Sigmoid colon (tissue), 7 donors: ENCODE data around the gene GPA33. TPM values are rescaled to one million over a fixed set of nuclear protein-coding genes. Genes with fewer than 3 reads are reported as not detected.

Source experiments
- DNase-seq: peaks from one replicate; pipeline ENCODE4 v3.0.0-alpha.2; 2019
- H3K27ac ChIP-seq, 4 donors: fragments of 200-600 bp; sonication (generic); one replicate each; pipeline ENCODE4 v1.5.1; 2016 to 2019; ENCODE audit warnings: mild to moderate bottlenecking in 1 of 4
- H3K27me3 ChIP-seq, 3 donors: fragments of 200-600 bp; sonication (generic); one replicate each; pipeline ENCODE4 v1.5.1; 2019; ENCODE audit warnings: mild to moderate bottlenecking in 1 of 3
- H3K36me3 ChIP-seq, 4 donors: fragments of 200-600 bp; sonication (generic); one replicate each; pipeline ENCODE4 v1.5.1; 2016 to 2019
- H3K4me1 ChIP-seq, 4 donors: fragments of 200-600 bp; sonication (generic); one replicate each; pipeline ENCODE4 v1.5.1; 2017 to 2019
- H3K4me3 ChIP-seq, 4 donors: fragments of 200-600 bp; sonication (generic); one replicate each; pipeline ENCODE4 v1.5.1; 2017 to 2019; ENCODE audit warnings: mild to moderate bottlenecking in 2 of 4, moderate library complexity in 1 of 4
- H3K9me3 ChIP-seq, 4 donors: fragments of 200-600 bp in 3 of 4; sonication (generic) in 3 of 4; one replicate each; pipeline versions ENCODE4 v1.5.1 to v1.6.1; 2013 to 2019
- CTCF ChIP-seq, 4 experiments: fragments of 450-650 bp in 3 of 4; fragments of 200-600 bp in 1 of 4; IDR thresholded peaks; one replicate each; pipeline ENCODE4 v1.5.1; 2016 to 2019; ENCODE audit warnings: antibody characterized with exemption in 4 of 4, mild to moderate bottlenecking in 3 of 4, moderate library complexity in 2 of 4
- EP300 ChIP-seq, 4 donors: sonication (generic); formaldehyde crosslinking; IDR thresholded peaks; one replicate each; pipeline ENCODE4 v1.6.1; 2017; ENCODE audit warnings: antibody characterized with exemption in 4 of 4
- POLR2A ChIP-seq, 2 donors: fragments of 450-650 bp; IDR thresholded peaks; one replicate each; pipeline ENCODE4 v1.6.1; 2016; ENCODE audit warnings: antibody characterized with exemption in 2 of 2, mild to moderate bottlenecking in 2 of 2, moderate library complexity in 2 of 2
- POLR2AphosphoS5 ChIP-seq, 4 donors: sonication (generic); formaldehyde crosslinking; IDR thresholded peaks; one replicate each; pipeline ENCODE4 v1.6.1; 2017; ENCODE audit warnings: antibody characterized with exemption in 4 of 4
- WGBS, 2 donors: extraction: QIAGEN DNeasy Blood & Tissue Kit; methylation state at CpG; one replicate each; pipeline ENCODE4 v1.1.7; 2013; 5-methylcytosine and 5-hydroxymethylcytosine counted together
- intact Hi-C: fragments of 100-400 bp; cut with DNase I; formaldehyde crosslinking; loops from one replicate; pipeline ENCODE4 v1.15.1; 2023
- polyA plus RNA-seq, 3 donors: library from polyadenylated mRNA; stranded (reverse); fragments of 200-250 nt; gene quantifications; one replicate each; pipeline ENCODE4 v1.2.3, GENCODE V29; 2013
- total RNA-seq, 4 donors: library from RNA; depleted of rRNA; stranded (reverse); fragments of >200 nt; gene quantifications; one replicate each; pipeline ENCODE4 v1.1.0, GENCODE V29; 2016
- donor health status: healthy with polysubstance abuse.
- donor health status: Bipolar disorder and iron deficiency.
- donor health status: healthy.

The GPA33 gene
- total and polyA plus RNA-seq, 7 donors, result 0.28 to 363 (median 90.7) TPM; not detected in 2

GRCh38 chr1:167083066-167083665, 7.0 kb downstream of the GPA33 start:
- no peak overlapping the region for H3K4me3 ChIP-seq
- no peak for DNase-seq
- H3K4me1 ChIP-seq, result no peaks in the 10 kb centered on the region
- intact Hi-C loops, result no loop called here
- TF ChIP-seq POLR2A (IDR thresholded peaks at IDR 0.05) (peak in 1 of 2 donors; percentile 2), EP300 (IDR thresholded peaks at IDR 0.05) (no peak)
- H3K27me3 ChIP-seq, result peaks cover 0 to 10% (median 0%) of the 10 kb centered on the region in 3 donors
- H3K36me3 ChIP-seq, result no peaks in the 10 kb centered on the region
- WGBS, 2 donors, result 10 to 43% methylated on average over 6 of the region's 6 CpGs
- no peaks in the 10 kb centered on the region for H3K9me3 ChIP-seq
- peak overlapping the region in 1 of 4 donors; percentile 46 for H3K27ac ChIP-seq

- Histone ChIP-seq H3K4me1 (no peaks in the 10 kb centered on the region), H3K27me3 (peaks cover 0 to 10% (median 0%) of the 10 kb centered on the region in 3 donors), H3K9me3 (no peaks in the 10 kb centered on the region), H3K4me3 (no peak overlapping the region), H3K36me3 (no peaks in the 10 kb centered on the region), H3K27ac (no peak overlapping the region)
- peak in 1 of 2 donors; percentile 61 for TF ChIP-seq POLR2A (IDR thresholded peaks at IDR 0.05)
- TF ChIP-seq EP300 (IDR thresholded peaks at IDR 0.05), result no peak
- no peak for TF ChIP-seq CTCF (IDR thresholded peaks at IDR 0.05)
- no peak for TF ChIP-seq POLR2AphosphoS5 (IDR thresholded peaks at IDR 0.05)
- WGBS, 2 donors, result 13 to 66% methylated on average over 11 of the region's 11 CpGs
- intact Hi-C loops, result no loop called here
- DNase-seq, result no peak
Observed at GRCh38 chr1:167082511-167083027, 7.6 kb downstream of the GPA33 start.

GRCh38 chr1:167081594-167082156, 8.5 kb downstream of the GPA33 start:
- Histone ChIP-seq H3K4me3 (no peak overlapping the region), H3K9me3 (no peaks in the 10 kb centered on the region), H3K27me3 (peaks cover 0 to 10% (median 0%) of the 10 kb centered on the region in 3 donors), H3K4me1 (no peaks in the 10 kb centered on the region), H3K27ac (no peak overlapping the region), H3K36me3 (no peaks in the 10 kb centered on the region)
- intact Hi-C loops, result no loop called here
- 45 to 80% methylated on average over 8 of the region's 8 CpGs for whole genome bisulfite sequencing, 2 donors
- no peak for DNase-seq
- TF ChIP-seq CTCF (IDR thresholded peaks at IDR 0.05), result no peak
- no peak for TF ChIP-seq POLR2AphosphoS5 (IDR thresholded peaks at IDR 0.05)
- no peak for TF ChIP-seq EP300 (IDR thresholded peaks at IDR 0.05)
- TF ChIP-seq POLR2A (IDR thresholded peaks at IDR 0.05), result no peak

GRCh38 chr1:167077868-167078210, 12.3 kb downstream of the GPA33 start:
- DNase-seq, result no peak
- intact Hi-C loops, result no loop called here
- Histone ChIP-seq H3K4me1 (no peaks in the 10 kb centered on the region), H3K4me3 (no peak overlapping the region), H3K27ac (no peak overlapping the region), H3K9me3 (no peaks in the 10 kb centered on the region), H3K27me3 (peaks cover 0 to 10% (median 0%) of the 10 kb centered on the region in 3 donors), H3K36me3 (no peaks in the 10 kb centered on the region)
- TF ChIP-seq POLR2A (IDR thresholded peaks at IDR 0.05), result no peak
- TF ChIP-seq POLR2AphosphoS5 (IDR thresholded peaks at IDR 0.05), result no peak
- TF ChIP-seq EP300 (IDR thresholded peaks at IDR 0.05), result no peak
- no peak for TF ChIP-seq CTCF (IDR thresholded peaks at IDR 0.05)

- Histone ChIP-seq H3K27me3 (peaks cover 0 to 10% (median 0%) of the 10 kb centered on the region in 3 donors), H3K27ac (no peak overlapping the region), H3K36me3 (no peaks in the 10 kb centered on the region), H3K4me3 (no peak overlapping the region), H3K4me1 (no peaks in the 10 kb centered on the region), H3K9me3 (no peaks in the 10 kb centered on the region)
- no peak for TF ChIP-seq EP300 (IDR thresholded peaks at IDR 0.05)
- DNase-seq, result no peak
- WGBS, 2 donors, result 95 to 96% methylated on average over 3 of the region's 3 CpGs
- intact Hi-C loops, result no loop called here
Observed at GRCh38 chr1:167077128-167077867, 12.9 kb downstream of the GPA33 start.
